Suprapubic skin (tissue), 4 donors: Measurements from ENCODE around the gene ABCA8. TPM values are rescaled to one million over a fixed set of nuclear protein-coding genes. Genes with fewer than 3 reads are reported as not detected.
A peak's percentile ranks its signal among the peaks of the same experiment; 100 is the strongest.

ENCODE experiments used
- DNase-seq, 2 donors: peaks; one replicate each; pipeline ENCODE4 v3.0.0-alpha.2; 2019; ENCODE audit warnings: low spot score in 2 of 2
- H3K27ac ChIP-seq: fragments of 200-600 bp; sonication (generic); one replicate; pipeline ENCODE4 v1.5.1; 2019
- H3K27me3 ChIP-seq: fragments of 200-600 bp; sonication (generic); one replicate; pipeline ENCODE4 v1.5.1; 2019
- H3K36me3 ChIP-seq: fragments of 200-600 bp; sonication (generic); one replicate; pipeline ENCODE4 v1.5.1; 2019
- H3K4me1 ChIP-seq: fragments of 200-600 bp; sonication (generic); one replicate; pipeline ENCODE4 v1.5.1; 2019
- H3K4me3 ChIP-seq: fragments of 200-600 bp; sonication (generic); one replicate; pipeline ENCODE4 v1.5.1; 2019; ENCODE audit warnings: mild to moderate bottlenecking
- H3K9me3 ChIP-seq: fragments of 200-600 bp; sonication (generic); one replicate; pipeline ENCODE4 v1.5.1; 2019
- CTCF ChIP-seq, 2 donors: fragments of 200-600 bp in 1 of 2; fragments of 450-650 bp in 1 of 2; sonication (generic) in 1 of 2; IDR thresholded peaks; one replicate each; pipeline ENCODE4 v1.5.1; 2016 to 2019; ENCODE audit warnings: antibody characterized with exemption in 2 of 2, mild to moderate bottlenecking in 1 of 2, moderate library complexity in 1 of 2
- EP300 ChIP-seq: sonication (generic); formaldehyde crosslinking; IDR thresholded peaks from one replicate; pipeline ENCODE4 v1.6.1; 2017; ENCODE audit warnings: antibody characterized with exemption
- POLR2A ChIP-seq, 2 donors: fragments of 450-650 bp; IDR thresholded peaks; one replicate each; pipeline ENCODE4 v1.6.1; 2017; ENCODE audit warnings: antibody characterized with exemption in 2 of 2, mild to moderate bottlenecking in 2 of 2, moderate library complexity in 2 of 2
- POLR2AphosphoS5 ChIP-seq, 3 donors: sonication (generic); formaldehyde crosslinking; IDR thresholded peaks; one replicate each; pipeline ENCODE4 v1.6.1; 2017; ENCODE audit warnings: antibody characterized with exemption in 3 of 3
- WGBS: methylation state at CpG from one replicate; pipeline ENCODE4 v1.1.5; 2018; 5-methylcytosine and 5-hydroxymethylcytosine counted together
- total RNA-seq, 4 donors: library from RNA; depleted of rRNA; stranded (reverse); fragments of >200 nt; gene quantifications; one replicate each; pipeline ENCODE4 v1.1.0, GENCODE V29; 2016

ABCA8 gene
- total RNA-seq, 4 donors from 2014 or later, result 5.5 to 16.7 (median 8.4) TPM

- Histone ChIP-seq H3K9me3 (peaks cover 4% of the 10 kb centered on the region), H3K4me1 (peaks cover 31% of the 10 kb centered on the region), H3K27ac (peak overlapping the region; percentile 76), H3K27me3 (no peaks in the 10 kb centered on the region), H3K36me3 (no peaks in the 10 kb centered on the region), H3K4me3 (no peak overlapping the region)
- TF ChIP-seq EP300 (no peak), POLR2AphosphoS5 (IDR thresholded peaks at IDR 0.05) (no peak), CTCF (IDR thresholded peaks at IDR 0.05) (no peak), POLR2A (IDR thresholded peaks at IDR 0.05) (no peak)
- no peak for DNase-seq
- WGBS, result 63% methylated on average over 5 of the region's 5 CpGs
These were observed 44.9 kb downstream of the ABCA8 start for GRCh38 chr17:68910251-68910705.

- H3K27ac ChIP-seq, result peak overlapping the region; percentile 76
- H3K36me3 ChIP-seq, result no peaks in the 10 kb centered on the region
- 4% methylated on average over 1 of the region's 1 CpG for WGBS
- TF ChIP-seq EP300 (no peak), POLR2AphosphoS5 (IDR thresholded peaks at IDR 0.05) (peak in 1 of 3 donors; percentile 47)
- peaks cover 2% of the 10 kb centered on the region for H3K9me3 ChIP-seq
- DNase-seq, result no peak
- H3K4me3 ChIP-seq, result no peak overlapping the region
- no peaks in the 10 kb centered on the region for H3K27me3 ChIP-seq
- H3K4me1 ChIP-seq, result peaks cover 31% of the 10 kb centered on the region
These were observed 46.1 kb downstream of the ABCA8 start for GRCh38 chr17:68909066-68909465.

GRCh38 chr17:68908045-68908444, 47.1 kb downstream of the ABCA8 start:
- H3K4me1 ChIP-seq, result peaks cover 31% of the 10 kb centered on the region
- TF ChIP-seq EP300, result no peak
- no peak for TF ChIP-seq POLR2A (IDR thresholded peaks at IDR 0.05)
- DNase-seq, result no peak
- H3K27me3 ChIP-seq, result no peaks in the 10 kb centered on the region
- H3K4me3 ChIP-seq, result no peak overlapping the region
- 45% methylated on average over 2 of the region's 2 CpGs for WGBS
- H3K27ac ChIP-seq, result peak overlapping the region; percentile 76
- no peaks in the 10 kb centered on the region for H3K9me3 ChIP-seq
- no peaks in the 10 kb centered on the region for H3K36me3 ChIP-seq

- TF ChIP-seq CTCF (IDR thresholded peaks at IDR 0.05), result peak in 1 of 2 donors; percentile 29
- TF ChIP-seq EP300, result no peak
- Histone ChIP-seq H3K27ac (no peak overlapping the region), H3K27me3 (no peaks in the 10 kb centered on the region), H3K4me1 (peaks cover 31% of the 10 kb centered on the region), H3K9me3 (no peaks in the 10 kb centered on the region), H3K36me3 (no peaks in the 10 kb centered on the region), H3K4me3 (no peak overlapping the region)
- WGBS, result 49% methylated on average over 3 of the region's 3 CpGs
- DNase-seq, result no peak
These were observed 48.6 kb downstream of the ABCA8 start for GRCh38 chr17:68906638-68907037.

- TF ChIP-seq CTCF (IDR thresholded peaks at IDR 0.05) (no peak), POLR2A (IDR thresholded peaks at IDR 0.05) (no peak), POLR2AphosphoS5 (IDR thresholded peaks at IDR 0.05) (no peak), EP300 (no peak)
- no peak for DNase-seq
- Histone ChIP-seq H3K27me3 (no peaks in the 10 kb centered on the region), H3K9me3 (no peaks in the 10 kb centered on the region), H3K4me3 (no peak overlapping the region), H3K4me1 (peaks cover 5% of the 10 kb centered on the region), H3K27ac (no peak overlapping the region), H3K36me3 (no peaks in the 10 kb centered on the region)
- 77% methylated on average over 8 of the region's 8 CpGs for WGBS
These were observed 51.9 kb downstream of the ABCA8 start for GRCh38 chr17:68903286-68903685.

GRCh38 chr17:68897557-68897956, 57.6 kb downstream of the ABCA8 start:
- Histone ChIP-seq H3K27ac (no peak overlapping the region), H3K4me3 (no peak overlapping the region), H3K4me1 (no peaks in the 10 kb centered on the region), H3K9me3 (no peaks in the 10 kb centered on the region), H3K36me3 (no peaks in the 10 kb centered on the region), H3K27me3 (no peaks in the 10 kb centered on the region)
- TF ChIP-seq POLR2AphosphoS5 (IDR thresholded peaks at IDR 0.05) (no peak), CTCF (IDR thresholded peaks at IDR 0.05) (no peak), POLR2A (IDR thresholded peaks at IDR 0.05) (no peak), EP300 (no peak)
- no peak for DNase-seq
